Measurements from ENCODE around the gene TMEM125.

DNA sequence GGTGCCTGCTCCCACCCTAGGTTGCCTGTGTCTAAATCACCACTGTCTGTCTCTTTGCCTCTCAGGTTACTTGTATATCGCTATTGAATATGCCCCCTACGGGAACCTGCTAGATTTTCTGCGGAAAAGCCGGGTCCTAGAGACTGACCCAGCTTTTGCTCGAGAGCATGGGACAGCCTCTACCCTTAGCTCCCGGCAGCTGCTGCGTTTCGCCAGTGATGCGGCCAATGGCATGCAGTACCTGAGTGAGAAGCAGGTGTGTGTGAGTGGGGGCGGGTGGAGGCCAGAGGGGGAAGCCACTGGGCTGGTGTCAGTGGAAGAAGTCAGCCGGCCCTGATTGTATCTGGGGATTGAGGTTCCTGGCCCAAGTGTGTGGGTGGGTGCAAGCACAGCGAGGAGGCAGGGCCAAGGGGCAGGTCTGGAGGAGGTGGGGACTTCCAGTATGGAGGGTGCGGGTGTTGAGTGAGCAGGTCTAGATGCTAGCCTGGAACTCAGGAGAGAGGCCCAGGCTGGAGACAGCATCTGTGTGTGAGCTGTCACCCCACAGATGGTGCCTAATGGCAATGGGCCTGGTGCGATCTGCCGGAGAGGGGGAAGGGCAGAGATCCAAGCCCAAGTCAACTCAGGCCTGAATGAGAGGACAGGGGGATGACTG is 48.2 kb downstream of the TMEM125 start:
- TF ChIP-seq EZH2 (IDR thresholded peaks at IDR 0.05; ENCODE audit: insufficient read depth, poor library complexity, severe bottlenecking) (no peak), EZH2phosphoT487 (IDR thresholded peaks at IDR 0.05; ENCODE audit: insufficient read depth, low read depth) (no peak)

Measured in GM23248 (cell line).